Measurements from ENCODE around the gene VPS13C.

Gene VPS13C

GRCh38 chr15:61906961-61907752, 153.1 kb downstream of the VPS13C start:
- Histone ChIP-seq H3K36me3 (ENCODE audit: control insufficient read depth, insufficient read depth, low read length) (no peaks in the 10 kb centered on the region; the same call in none of the 2 replicates), H3K4me3 (replicated peaks; ENCODE audit: low read depth, low read length) (no peak overlapping the region), H3K27me3 (replicated peaks; ENCODE audit: control insufficient read depth, insufficient read depth, low read length) (no peaks in the 10 kb centered on the region)
- no peak for DNase-seq (ENCODE audit: extremely low read depth, insufficient read length)
- TF ChIP-seq CTCF (IDR thresholded peaks at IDR 0.05; ENCODE audit: insufficient read depth, low read length, poor library complexity, severe bottlenecking), result no peak

- Histone ChIP-seq H3K4me3 (replicated peaks; ENCODE audit: low read depth, low read length) (no peak overlapping the region), H3K36me3 (ENCODE audit: control insufficient read depth, insufficient read depth, low read length) (no peaks in the 10 kb centered on the region; the same call in 1 of the 2 replicates), H3K27me3 (replicated peaks; ENCODE audit: control insufficient read depth, insufficient read depth, low read length) (no peaks in the 10 kb centered on the region)
- no peak for DNase-seq (ENCODE audit: extremely low read depth, insufficient read length)
- no peak for TF ChIP-seq CTCF (IDR thresholded peaks at IDR 0.05; ENCODE audit: insufficient read depth, low read length, poor library complexity, severe bottlenecking)
Measured at GRCh38 chr15:61893146-61893545, 167.1 kb downstream of the VPS13C start.

- no peak overlapping the region for H3K4me3 ChIP-seq (replicated peaks; ENCODE audit: low read depth, low read length)
- DNase-seq (ENCODE audit: extremely low read depth, insufficient read length), result no peak
- no peaks in the 10 kb centered on the region for H3K27me3 ChIP-seq (replicated peaks; ENCODE audit: control insufficient read depth, insufficient read depth, low read length)
- TF ChIP-seq CTCF (IDR thresholded peaks at IDR 0.05; ENCODE audit: insufficient read depth, low read length, poor library complexity, severe bottlenecking), result no peak
- H3K36me3 ChIP-seq (ENCODE audit: control insufficient read depth, insufficient read depth, low read length), result no peaks in the 10 kb centered on the region; the same call in 1 of the 2 replicates
Measured at GRCh38 chr15:61892140-61892539, 168.1 kb downstream of the VPS13C start.

- Histone ChIP-seq H3K36me3 (ENCODE audit: control insufficient read depth, insufficient read depth, low read length) (no peaks in the 10 kb centered on the region), H3K27me3 (replicated peaks; ENCODE audit: control insufficient read depth, insufficient read depth, low read length) (no peaks in the 10 kb centered on the region), H3K4me3 (replicated peaks; ENCODE audit: low read depth, low read length) (no peak overlapping the region)
- no peak for DNase-seq (ENCODE audit: extremely low read depth, insufficient read length)
- TF ChIP-seq CTCF (IDR thresholded peaks at IDR 0.05; ENCODE audit: insufficient read depth, low read length, poor library complexity, severe bottlenecking), result no peak
Measured at GRCh38 chr15:61890106-61890505, 170.1 kb downstream of the VPS13C start.

GRCh38 chr15:61889706-61890105, 170.5 kb downstream of the VPS13C start:
- Histone ChIP-seq H3K36me3 (ENCODE audit: control insufficient read depth, insufficient read depth, low read length) (no peaks in the 10 kb centered on the region), H3K4me3 (replicated peaks; ENCODE audit: low read depth, low read length) (no peak overlapping the region), H3K27me3 (replicated peaks; ENCODE audit: control insufficient read depth, insufficient read depth, low read length) (no peaks in the 10 kb centered on the region)
- TF ChIP-seq CTCF (IDR thresholded peaks at IDR 0.05; ENCODE audit: insufficient read depth, low read length, poor library complexity, severe bottlenecking), result no peak
- no peak for DNase-seq (ENCODE audit: extremely low read depth, insufficient read length)
